ENCODE data around the gene MOG.

MOG gene

GRCh38 chr6:29656798-29657197 lies at the start of gene MOG:
Gene MOG, plus strand, starts transcription at chr6:29657092. Its CDS starts 118 bp downstream, at chr6:29657210.
- Histone ChIP-seq H3K27ac (ENCODE audit: low read depth, low read length) (no peak within 1 kb of the TSS), H3K36me3 (ENCODE audit: control insufficient read depth, insufficient read depth, low read length) (no peaks in the 10 kb centered on the region), H3K4me1 (ENCODE audit: control insufficient read depth, insufficient read depth, low read length) (no peaks in the 10 kb centered on the region), H3K4me3 (ENCODE audit: low read length) (no peak within 1 kb of the TSS), H3K27me3 (ENCODE audit: control insufficient read depth, insufficient read depth, low read length) (no peaks in the 10 kb centered on the region), H3K9ac (ENCODE audit: low read length) (no peak within 1 kb of the TSS)

DNA sequence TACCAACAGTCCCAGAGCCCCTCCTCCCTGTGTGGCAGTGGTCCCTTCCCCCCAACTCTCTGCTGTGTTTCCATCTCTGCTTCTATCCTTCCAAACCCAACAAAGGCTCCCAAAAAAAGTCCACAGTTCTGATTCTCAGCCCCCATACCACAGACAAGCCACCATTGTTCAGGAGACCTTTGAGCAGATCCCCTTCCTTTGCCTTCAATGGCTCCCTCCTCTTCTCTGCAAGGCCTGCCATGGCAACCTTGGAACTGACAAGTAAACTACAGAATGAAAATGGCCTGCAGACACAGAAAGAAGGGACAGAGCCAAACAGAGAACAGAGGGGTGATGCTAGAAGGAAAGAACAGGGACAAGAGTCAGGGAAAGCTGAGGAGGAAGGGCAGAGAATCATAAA lies 48.8 kb upstream of the MOG start:
- H3K4me1 ChIP-seq (ENCODE audit: control insufficient read depth, insufficient read depth, low read length): no peaks in the 10 kb centered on the region
- H3K4me3 ChIP-seq (ENCODE audit: low read length): no peak overlapping the region
- H3K27me3 ChIP-seq (ENCODE audit: control insufficient read depth, insufficient read depth, low read length): no peaks in the 10 kb centered on the region
- no peak overlapping the region for H3K27ac ChIP-seq (ENCODE audit: low read depth, low read length)
- peaks cover 10% of the 10 kb centered on the region for H3K36me3 ChIP-seq (ENCODE audit: control insufficient read depth, insufficient read depth, low read length)
- no peak overlapping the region for H3K9ac ChIP-seq (ENCODE audit: low read length)

GRCh38 chr6:29610540-29610939 lies 46.4 kb upstream of the MOG start:
- H3K9ac ChIP-seq (ENCODE audit: low read length): no peak overlapping the region
- H3K27ac ChIP-seq (ENCODE audit: low read depth, low read length): no peak overlapping the region
- no peak overlapping the region for H3K4me3 ChIP-seq (ENCODE audit: low read length)
- H3K27me3 ChIP-seq (ENCODE audit: control insufficient read depth, insufficient read depth, low read length): no peaks in the 10 kb centered on the region
- H3K4me1 ChIP-seq (ENCODE audit: control insufficient read depth, insufficient read depth, low read length): no peaks in the 10 kb centered on the region
- H3K36me3 ChIP-seq (ENCODE audit: control insufficient read depth, insufficient read depth, low read length): peaks cover 4% of the 10 kb centered on the region

DNA sequence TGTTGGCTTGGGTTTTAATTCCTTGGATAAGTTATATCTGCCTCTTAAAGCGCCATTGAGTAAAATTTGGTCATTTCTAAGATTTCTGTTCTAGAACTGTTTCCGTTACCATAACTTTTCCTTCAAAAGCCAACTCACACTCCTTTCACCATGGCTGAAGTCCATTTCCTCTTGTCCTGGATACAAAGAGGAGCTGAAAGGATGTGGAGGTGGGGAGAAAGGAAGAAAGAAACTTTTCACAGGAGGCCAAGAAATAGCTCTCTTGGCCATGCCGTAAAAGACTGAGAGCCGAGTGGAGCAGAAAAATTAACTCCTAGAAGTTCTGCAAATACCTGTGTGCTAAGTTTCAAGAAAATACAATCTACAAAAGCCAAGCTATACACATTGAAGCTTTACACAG lies 45.5 kb upstream of the MOG start:
- H3K27me3 ChIP-seq (ENCODE audit: control insufficient read depth, insufficient read depth, low read length): no peaks in the 10 kb centered on the region
- H3K4me1 ChIP-seq (ENCODE audit: control insufficient read depth, insufficient read depth, low read length): no peaks in the 10 kb centered on the region
- no peak overlapping the region for H3K9ac ChIP-seq (ENCODE audit: low read length)
- H3K4me3 ChIP-seq (ENCODE audit: low read length): no peak overlapping the region
- H3K27ac ChIP-seq (ENCODE audit: low read depth, low read length): no peak overlapping the region
- H3K36me3 ChIP-seq (ENCODE audit: control insufficient read depth, insufficient read depth, low read length): peaks cover 4% of the 10 kb centered on the region

GRCh38 chr6:29617782-29618554 lies 38.9 kb upstream of the MOG start:
- Histone ChIP-seq H3K27ac (ENCODE audit: low read depth, low read length) (no peak overlapping the region), H3K27me3 (ENCODE audit: control insufficient read depth, insufficient read depth, low read length) (no peaks in the 10 kb centered on the region), H3K36me3 (ENCODE audit: control insufficient read depth, insufficient read depth, low read length) (peaks cover 9% of the 10 kb centered on the region), H3K4me1 (ENCODE audit: control insufficient read depth, insufficient read depth, low read length) (no peaks in the 10 kb centered on the region), H3K4me3 (ENCODE audit: low read length) (no peak overlapping the region), H3K9ac (ENCODE audit: low read length) (no peak overlapping the region)

- Histone ChIP-seq H3K27ac (ENCODE audit: low read depth, low read length) (no peak overlapping the region), H3K27me3 (ENCODE audit: control insufficient read depth, insufficient read depth, low read length) (no peaks in the 10 kb centered on the region), H3K9ac (ENCODE audit: low read length) (no peak overlapping the region)
Observed at GRCh38 chr6:29619578-29620160, 37.2 kb upstream of the MOG start.

GRCh38 chr6:29620630-29621029 lies 36.3 kb upstream of the MOG start:
- no peak overlapping the region for H3K4me3 ChIP-seq (ENCODE audit: low read length)
- H3K27ac ChIP-seq (ENCODE audit: low read depth, low read length): no peak overlapping the region
- peaks cover 12% of the 10 kb centered on the region for H3K36me3 ChIP-seq (ENCODE audit: control insufficient read depth, insufficient read depth, low read length)
- H3K27me3 ChIP-seq (ENCODE audit: control insufficient read depth, insufficient read depth, low read length): no peaks in the 10 kb centered on the region
- no peaks in the 10 kb centered on the region for H3K4me1 ChIP-seq (ENCODE audit: control insufficient read depth, insufficient read depth, low read length)
- no peak overlapping the region for H3K9ac ChIP-seq (ENCODE audit: low read length)

More at GRCh38 chr6:29619578-29620160, 37.2 kb upstream of the MOG start:
- no peak overlapping the region for H3K4me3 ChIP-seq (ENCODE audit: low read length)
- H3K4me1 ChIP-seq (ENCODE audit: control insufficient read depth, insufficient read depth, low read length): no peaks in the 10 kb centered on the region
- H3K36me3 ChIP-seq (ENCODE audit: control insufficient read depth, insufficient read depth, low read length): peaks cover 12% of the 10 kb centered on the region

DNA sequence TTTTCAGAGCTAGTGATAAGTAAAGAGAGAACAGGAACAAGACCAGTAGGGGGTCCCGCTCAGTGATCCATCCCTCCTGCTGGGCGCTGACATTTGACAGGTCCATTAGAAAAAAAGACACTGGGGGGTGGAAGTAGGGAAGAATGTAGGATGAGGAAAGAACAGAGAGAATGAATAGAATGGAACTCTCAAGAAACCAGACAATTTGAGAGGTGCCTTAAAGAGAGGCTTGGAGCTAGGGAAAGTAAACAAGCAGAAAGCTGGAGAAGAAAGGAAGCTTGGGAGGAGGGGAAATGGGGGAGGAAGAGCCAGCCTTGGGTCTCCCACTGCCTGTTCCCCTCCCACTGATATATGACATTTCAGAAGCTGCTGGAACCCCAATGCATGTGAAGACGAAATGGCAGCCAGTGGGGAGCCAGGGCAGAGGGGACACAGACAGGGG lies 32.4 kb upstream of the MOG start:
- no peak overlapping the region for H3K27ac ChIP-seq (ENCODE audit: low read depth, low read length)
- H3K4me3 ChIP-seq (ENCODE audit: low read length): no peak overlapping the region
- H3K9ac ChIP-seq (ENCODE audit: low read length): no peak overlapping the region
- H3K36me3 ChIP-seq (ENCODE audit: control insufficient read depth, insufficient read depth, low read length): peaks cover 12% of the 10 kb centered on the region
- no peaks in the 10 kb centered on the region for H3K27me3 ChIP-seq (ENCODE audit: control insufficient read depth, insufficient read depth, low read length)
- peaks cover 3% of the 10 kb centered on the region for H3K4me1 ChIP-seq (ENCODE audit: control insufficient read depth, insufficient read depth, low read length)

DNA sequence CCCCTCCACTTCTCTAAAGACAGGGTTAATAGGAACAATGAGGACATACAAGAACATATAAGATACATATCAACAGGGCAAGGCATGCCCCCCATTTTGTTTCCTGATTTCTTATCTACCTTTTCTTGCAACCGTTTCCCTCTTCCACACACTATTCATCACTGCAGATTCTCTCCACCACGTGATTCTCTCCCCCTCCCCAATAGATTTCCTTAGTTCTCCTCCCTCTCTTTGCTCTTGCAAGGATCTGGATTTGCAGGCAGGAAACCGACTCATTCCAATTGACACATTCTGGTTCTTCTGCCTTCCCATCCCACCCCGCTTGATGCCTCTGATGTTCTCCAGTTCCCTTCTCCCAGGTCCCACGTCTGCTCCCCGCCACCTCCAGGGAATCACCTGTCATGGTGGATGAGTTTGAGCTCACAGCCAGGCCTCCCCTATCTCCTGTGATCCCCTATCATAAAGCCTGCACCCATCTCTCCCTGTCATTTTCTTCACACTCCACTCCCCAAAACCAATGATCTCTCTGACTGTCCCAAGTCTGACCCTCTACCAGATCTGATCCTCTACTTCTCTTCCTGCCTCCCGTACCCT lies 31.5 kb upstream of the MOG start:
- Histone ChIP-seq H3K4me1 (ENCODE audit: control insufficient read depth, insufficient read depth, low read length) (peaks cover 3% of the 10 kb centered on the region), H3K36me3 (ENCODE audit: control insufficient read depth, insufficient read depth, low read length) (peaks cover 10% of the 10 kb centered on the region), H3K27me3 (ENCODE audit: control insufficient read depth, insufficient read depth, low read length) (no peaks in the 10 kb centered on the region), H3K4me3 (ENCODE audit: low read length) (no peak overlapping the region), H3K9ac (ENCODE audit: low read length) (no peak overlapping the region), H3K27ac (ENCODE audit: low read depth, low read length) (no peak overlapping the region)

DNA sequence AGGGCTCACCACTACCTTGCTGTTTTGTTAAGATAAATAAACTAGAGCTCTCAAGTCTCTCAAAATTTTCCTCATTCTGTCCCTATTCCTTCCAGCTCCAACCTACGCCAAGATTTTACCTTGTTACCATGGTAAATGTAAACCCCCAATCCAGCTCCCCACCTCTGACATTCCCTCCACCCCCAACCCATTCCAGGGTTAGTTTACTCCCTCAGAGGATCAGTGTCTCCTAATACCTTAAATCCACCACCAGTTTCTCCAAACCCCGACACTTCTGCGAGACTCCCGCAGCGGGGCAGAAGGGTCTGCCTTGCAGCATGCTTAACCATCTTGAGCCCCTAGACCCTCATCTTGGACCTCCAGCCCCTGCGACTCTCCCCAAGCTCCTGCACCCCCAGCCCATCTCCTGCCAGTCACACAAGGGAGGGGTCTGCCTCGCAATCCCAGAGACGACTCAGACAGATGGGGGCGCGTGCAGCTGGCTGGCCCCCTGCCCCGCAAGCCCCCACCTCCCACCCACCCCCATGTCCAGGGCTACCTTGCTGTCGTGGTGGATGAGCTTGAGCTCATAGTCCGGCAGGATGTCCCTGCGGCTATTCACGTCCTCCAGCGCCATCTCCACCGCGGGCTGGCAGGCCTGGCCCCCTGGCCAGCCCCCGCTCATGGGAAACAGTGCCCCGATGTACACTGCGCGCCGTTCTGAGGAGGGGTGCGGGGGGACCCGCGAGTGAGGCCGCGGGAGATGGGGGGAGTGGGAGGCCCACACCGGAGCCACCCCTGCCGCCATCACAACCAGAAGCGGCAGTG lies 29.7 kb upstream of the MOG start:
- peak overlapping the region; percentile 69 for H3K4me3 ChIP-seq (ENCODE audit: low read length)
- H3K4me1 ChIP-seq (ENCODE audit: control insufficient read depth, insufficient read depth, low read length): peaks cover 8% of the 10 kb centered on the region
- no peak overlapping the region for H3K9ac ChIP-seq (ENCODE audit: low read length)
- H3K36me3 ChIP-seq (ENCODE audit: control insufficient read depth, insufficient read depth, low read length): peaks cover 3% of the 10 kb centered on the region
- peaks cover 2% of the 10 kb centered on the region for H3K27me3 ChIP-seq (ENCODE audit: control insufficient read depth, insufficient read depth, low read length)
- no peak overlapping the region for H3K27ac ChIP-seq (ENCODE audit: low read depth, low read length)

DNA sequence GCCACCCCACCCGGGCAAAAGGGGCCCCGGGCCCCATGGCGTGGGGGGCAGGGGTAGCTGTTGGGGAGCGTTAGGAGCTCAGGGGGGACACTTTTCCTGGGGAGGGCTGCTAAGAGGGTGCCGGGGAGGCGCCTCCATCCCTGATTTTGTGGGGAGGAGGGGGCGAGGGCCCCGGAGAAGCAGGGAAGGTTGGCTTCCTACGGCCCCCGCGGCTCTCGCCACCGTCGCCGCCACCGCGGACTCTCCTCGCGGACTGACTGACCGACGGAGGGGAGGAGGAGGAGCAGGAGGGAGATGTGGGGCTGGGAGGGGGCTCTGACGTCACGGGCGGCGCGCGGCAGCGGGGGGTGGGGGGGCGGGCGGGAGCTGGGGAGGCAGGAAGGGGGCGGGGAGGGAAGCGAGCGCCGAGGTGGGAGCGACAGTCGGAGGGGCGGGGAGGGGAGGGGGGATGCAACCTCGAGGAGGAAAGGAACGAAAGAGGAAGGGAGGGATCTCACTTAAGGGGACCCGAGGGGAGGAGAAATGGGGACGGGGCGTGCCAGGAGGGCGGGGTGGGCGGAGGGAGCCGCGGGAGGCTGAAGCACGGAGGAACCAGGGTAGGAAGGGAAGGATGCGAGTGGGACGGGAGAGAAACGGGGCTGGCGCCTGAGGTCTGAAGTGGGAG lies 29.0 kb upstream of the MOG start:
- Histone ChIP-seq H3K4me3 (ENCODE audit: low read length) (peak overlapping the region; percentile 69), H3K36me3 (ENCODE audit: control insufficient read depth, insufficient read depth, low read length) (peaks cover 3% of the 10 kb centered on the region), H3K4me1 (ENCODE audit: control insufficient read depth, insufficient read depth, low read length) (peaks cover 8% of the 10 kb centered on the region), H3K27me3 (ENCODE audit: control insufficient read depth, insufficient read depth, low read length) (peaks cover 2% of the 10 kb centered on the region), H3K27ac (ENCODE audit: low read depth, low read length) (peak overlapping the region; percentile 64), H3K9ac (ENCODE audit: low read length) (no peak overlapping the region)
